Breast epithelium (tissue), 3 donors: ENCODE data around the gene ZNF366.
A peak's percentile ranks its signal among the peaks of the same experiment; 100 is the strongest.

ENCODE experiments used
- POLR2A ChIP-seq: fragments of 450-650 bp; IDR thresholded peaks from one replicate; pipeline ENCODE4 v1.6.1; 2016; ENCODE audit warnings: antibody characterized with exemption, mild to moderate bottlenecking, moderate library complexity
- POLR2AphosphoS5 ChIP-seq, 3 donors: sonication (generic); formaldehyde crosslinking; IDR thresholded peaks; one replicate each; pipeline ENCODE4 v1.6.1; 2017; ENCODE audit warnings: antibody characterized with exemption in 3 of 3
- TF ChIP-seq, protein P1 (sequence below), 3 donors: fragments of 450-650 bp; IDR thresholded peaks; one replicate each; pipeline ENCODE4 v1.5.1; 2016 to 2017; ENCODE audit warnings: antibody characterized with exemption in 3 of 3, mild to moderate bottlenecking in 3 of 3, moderate library complexity in 3 of 3

DNA sequence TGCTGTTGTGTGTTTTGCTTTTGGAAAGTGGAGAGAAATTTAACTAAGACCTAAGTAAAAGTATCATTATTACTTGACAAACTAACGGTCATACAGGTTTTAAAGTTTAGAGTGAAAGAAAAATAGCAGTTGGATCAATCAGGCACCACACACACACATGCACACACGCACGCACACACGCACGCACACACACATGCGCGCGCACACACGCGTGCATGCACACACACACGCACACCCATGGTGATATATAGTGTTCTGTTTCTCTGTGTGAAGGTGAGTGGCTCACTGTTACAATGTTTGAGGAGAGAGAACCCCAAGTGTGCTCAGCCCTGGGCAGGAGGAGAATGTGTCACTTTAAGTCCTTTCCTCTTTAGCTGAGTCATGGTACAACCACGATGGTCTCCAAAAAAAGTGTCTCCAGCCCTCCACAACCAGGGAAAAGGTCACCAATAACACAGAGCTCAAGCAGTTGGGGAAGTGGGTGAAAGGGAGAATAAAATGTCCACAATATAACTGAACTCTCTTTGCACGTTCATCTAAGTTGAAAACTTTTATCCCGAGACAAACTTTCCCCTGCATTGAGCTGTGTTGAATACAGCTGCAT lies 3.2 kb downstream of the ZNF366 start:
- TF ChIP-seq POLR2AphosphoS5 (IDR thresholded peaks at IDR 0.05) (peak in 1 of 3 donors; percentile 18), POLR2A (no peak)
- TF ChIP-seq, protein P1, sequence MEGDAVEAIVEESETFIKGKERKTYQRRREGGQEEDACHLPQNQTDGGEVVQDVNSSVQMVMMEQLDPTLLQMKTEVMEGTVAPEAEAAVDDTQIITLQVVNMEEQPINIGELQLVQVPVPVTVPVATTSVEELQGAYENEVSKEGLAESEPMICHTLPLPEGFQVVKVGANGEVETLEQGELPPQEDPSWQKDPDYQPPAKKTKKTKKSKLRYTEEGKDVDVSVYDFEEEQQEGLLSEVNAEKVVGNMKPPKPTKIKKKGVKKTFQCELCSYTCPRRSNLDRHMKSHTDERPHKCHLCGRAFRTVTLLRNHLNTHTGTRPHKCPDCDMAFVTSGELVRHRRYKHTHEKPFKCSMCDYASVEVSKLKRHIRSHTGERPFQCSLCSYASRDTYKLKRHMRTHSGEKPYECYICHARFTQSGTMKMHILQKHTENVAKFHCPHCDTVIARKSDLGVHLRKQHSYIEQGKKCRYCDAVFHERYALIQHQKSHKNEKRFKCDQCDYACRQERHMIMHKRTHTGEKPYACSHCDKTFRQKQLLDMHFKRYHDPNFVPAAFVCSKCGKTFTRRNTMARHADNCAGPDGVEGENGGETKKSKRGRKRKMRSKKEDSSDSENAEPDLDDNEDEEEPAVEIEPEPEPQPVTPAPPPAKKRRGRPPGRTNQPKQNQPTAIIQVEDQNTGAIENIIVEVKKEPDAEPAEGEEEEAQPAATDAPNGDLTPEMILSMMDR (IDR thresholded peaks at IDR 0.05) = no peak
